Measurements from ENCODE around the gene MTERF4. TPM values are rescaled to one million over a fixed set of nuclear protein-coding genes. Genes with fewer than 3 reads are reported as not detected.

The MTERF4 gene
- polyA plus RNA-seq, 6 donors from 2014 or later = 45.7 to 71.2 (median 58.3) TPM

DNA sequence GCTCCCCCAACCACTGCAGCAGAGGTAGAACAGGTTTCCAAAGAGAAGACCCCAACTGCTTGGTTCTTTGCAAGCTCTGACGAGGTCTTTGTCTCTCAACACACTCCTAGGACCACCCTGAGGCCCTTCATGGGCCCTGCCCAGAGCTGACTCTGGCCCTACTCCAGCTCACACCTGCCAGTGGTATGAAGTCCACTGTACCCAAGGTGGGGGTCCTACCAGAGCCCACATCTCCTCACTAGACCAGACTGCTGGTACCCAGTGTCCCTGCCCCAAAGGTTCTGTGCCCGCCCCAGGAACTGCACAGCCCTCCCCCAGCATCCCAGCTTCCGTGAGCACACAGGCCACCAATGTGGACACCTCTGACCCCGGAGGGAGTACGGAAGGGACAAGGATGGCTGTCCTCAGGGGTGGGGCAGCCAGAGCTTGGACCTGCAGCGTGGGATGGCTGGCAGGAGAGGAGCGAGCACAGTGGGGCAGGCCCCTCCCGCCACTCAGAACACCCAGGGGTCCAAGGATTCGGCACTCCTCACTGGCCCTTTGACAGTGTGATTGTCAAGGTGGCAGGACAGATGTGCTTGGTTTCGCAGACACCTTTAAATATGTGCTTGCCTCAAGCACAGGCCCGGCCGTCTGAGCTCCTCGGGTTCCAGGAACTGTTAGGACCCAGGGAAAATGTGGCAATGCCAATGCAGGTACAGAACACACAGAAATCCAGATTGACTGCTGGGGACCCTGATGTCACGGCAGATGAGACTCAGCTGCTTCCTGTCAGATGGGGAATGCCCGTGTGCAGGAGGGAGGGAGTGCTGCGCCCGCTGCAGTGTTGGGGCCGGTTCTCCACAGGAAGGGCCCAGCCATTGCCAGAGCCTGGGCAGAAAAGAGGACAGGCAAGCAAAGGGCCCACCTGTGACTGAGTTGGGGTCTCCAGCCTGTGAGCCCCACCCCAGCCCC, 51.2 kb downstream of the MTERF4 start:
- Mint-ChIP-seq H3K27me3 (no peaks in the 10 kb centered on the region), H3K27ac (peak overlapping the region in 2 of 6 donors; percentile 27 to 75), H3K9me3 (peaks cover 0 to 2% (median 0%) of the 10 kb centered on the region in 7 donors), H3K4me1 (no peaks in the 10 kb centered on the region), H3K36me3 (no peaks in the 10 kb centered on the region), H3K4me3 (peak overlapping the region in 1 of 8 donors; percentile 47)
- ATAC-seq (ENCODE audit: low read depth in 2 of 2) = peak; percentile 70 to 75
- DNase-seq = no peak

DNA sequence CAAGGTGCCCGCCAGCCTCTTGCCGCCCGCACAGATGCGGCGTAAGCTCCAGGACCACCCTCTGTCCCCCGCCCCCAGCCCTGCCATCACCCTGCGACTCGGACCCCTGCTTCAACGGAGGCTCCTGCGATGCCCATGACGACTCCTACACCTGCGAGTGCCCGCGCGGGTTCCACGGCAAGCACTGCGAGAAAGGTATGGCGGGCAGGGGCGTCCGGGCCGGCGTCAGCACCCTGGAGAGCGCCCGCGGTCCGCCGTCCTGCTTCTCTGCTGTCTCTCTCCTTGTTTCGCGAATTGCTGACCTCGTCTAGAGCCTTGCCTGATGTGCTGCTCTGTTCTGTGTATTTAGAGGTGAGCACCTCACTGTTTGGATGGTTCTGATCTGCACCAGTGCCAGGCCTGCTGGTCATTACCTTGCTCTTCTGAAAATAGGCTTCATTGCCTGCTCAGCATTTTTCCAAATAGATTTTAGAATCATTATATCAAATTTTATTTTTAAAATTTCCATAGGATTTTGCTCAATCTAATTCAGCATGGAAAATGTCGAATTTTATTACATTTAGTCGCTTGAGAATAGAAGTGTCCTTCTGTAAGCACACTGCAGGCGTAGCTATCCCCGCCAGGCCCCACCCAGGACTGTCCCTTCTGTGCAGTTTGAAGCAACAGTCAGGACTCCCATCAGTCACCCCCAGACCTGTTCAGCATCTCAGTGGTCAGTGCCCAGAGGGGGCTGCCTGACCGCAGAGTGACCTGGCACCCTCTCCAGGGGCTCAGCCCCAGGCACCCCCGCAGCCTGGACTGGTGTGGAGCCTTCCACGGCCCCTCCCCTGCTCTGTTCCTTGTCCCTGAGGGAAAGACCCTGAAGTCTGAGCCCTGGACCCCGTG, 52.1 kb downstream of the MTERF4 start:
- DNase-seq = no peak

DNA sequence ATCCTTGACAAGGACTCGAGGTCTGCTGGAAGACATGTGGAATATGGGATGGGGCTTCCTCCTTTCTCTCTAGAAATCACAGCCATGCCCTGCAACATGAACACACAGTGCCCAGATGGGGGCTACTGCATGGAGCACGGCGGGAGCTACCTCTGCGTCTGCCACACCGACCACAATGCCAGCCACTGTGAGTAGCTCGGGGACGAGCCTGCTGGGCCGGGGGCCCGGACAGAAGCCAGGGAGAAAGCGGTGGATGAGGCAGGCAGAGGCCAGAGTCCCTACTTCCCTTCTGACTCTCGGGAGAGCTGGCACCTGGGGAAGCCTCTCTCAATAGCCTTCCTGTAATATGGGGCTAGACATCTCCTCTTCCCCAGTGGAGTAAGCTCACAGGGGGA, 53.1 kb downstream of the MTERF4 start:
- Mint-ChIP-seq H3K9me3 (peaks cover 0 to 11% (median 2%) of the 10 kb centered on the region in 7 donors), H3K4me3 (no peak overlapping the region), H3K27ac (peak overlapping the region in 1 of 6 donors; percentile 24), H3K27me3 (no peaks in the 10 kb centered on the region), H3K36me3 (peaks cover 5 to 6% of the 10 kb centered on the region in 2 donors), H3K4me1 (peaks cover 0 to 1% (median 0%) of the 10 kb centered on the region in 3 donors)
- no peak for ATAC-seq (ENCODE audit: low read depth in 2 of 2)
- DNase-seq = no peak

More for the DNA sequence above, 52.1 kb downstream of the MTERF4 start:
- H3K36me3 Mint-ChIP-seq = peaks cover 3 to 5% of the 10 kb centered on the region in 2 donors
- H3K9me3 Mint-ChIP-seq = peaks cover 0 to 11% (median 2%) of the 10 kb centered on the region in 7 donors
- no peaks in the 10 kb centered on the region for H3K4me1 Mint-ChIP-seq
- no peaks in the 10 kb centered on the region for H3K27me3 Mint-ChIP-seq
- H3K27ac Mint-ChIP-seq = peak overlapping the region in 1 of 6 donors; percentile 52
- ATAC-seq (ENCODE audit: low read depth in 2 of 2) = no peak
- peak overlapping the region in 1 of 8 donors; percentile 70 for H3K4me3 Mint-ChIP-seq

DNA sequence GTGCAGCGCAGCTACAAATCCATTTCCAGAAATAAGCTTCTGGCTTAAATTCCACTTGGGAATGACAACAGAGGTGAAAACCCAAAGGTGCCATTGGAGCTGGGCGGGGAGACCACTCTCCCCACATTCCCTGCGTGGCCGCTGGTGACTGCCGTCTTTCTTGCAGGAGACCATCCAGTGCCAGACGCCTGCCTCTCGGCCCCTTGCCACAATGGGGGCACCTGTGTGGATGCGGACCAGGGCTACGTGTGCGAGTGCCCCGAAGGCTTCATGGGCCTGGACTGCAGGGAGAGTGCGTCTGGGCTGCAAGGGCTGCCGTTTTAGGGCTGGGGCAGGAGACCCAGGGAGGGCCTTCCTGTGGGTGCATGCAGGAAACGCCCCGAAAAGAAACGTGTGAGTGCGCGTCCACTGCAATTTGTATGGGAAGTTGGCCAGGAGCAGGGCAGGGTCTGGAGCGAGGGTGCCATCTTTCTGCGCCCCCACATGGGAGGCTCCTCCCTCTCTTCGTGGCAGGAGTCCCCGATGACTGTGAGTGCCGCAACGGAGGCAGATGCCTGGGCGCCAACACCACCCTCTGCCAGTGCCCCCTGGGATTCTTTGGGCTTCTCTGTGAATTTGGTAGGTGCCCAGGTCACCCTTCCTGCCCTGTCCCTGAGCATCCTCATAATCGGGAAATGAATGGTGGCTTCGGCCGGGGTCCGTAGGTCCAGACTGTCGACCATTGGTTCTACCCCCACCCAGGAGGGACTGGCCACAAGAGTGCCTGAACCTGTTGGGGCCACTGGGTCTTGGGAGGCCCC, 53.7 kb downstream of the MTERF4 start:
- H3K4me1 Mint-ChIP-seq = peaks cover under 1 to 7% (median 4%) of the 10 kb centered on the region in 3 donors
- H3K4me3 Mint-ChIP-seq = no peak overlapping the region
- peaks cover 0 to 11% (median 2%) of the 10 kb centered on the region in 7 donors for H3K9me3 Mint-ChIP-seq
- peak overlapping the region in 2 of 6 donors; percentile 20 to 30 for H3K27ac Mint-ChIP-seq
- peaks cover 5 to 6% of the 10 kb centered on the region in 2 donors for H3K36me3 Mint-ChIP-seq
- DNase-seq (no peak), ATAC-seq (ENCODE audit: low read depth in 2 of 2) (no peak)
- H3K27me3 Mint-ChIP-seq = no peaks in the 10 kb centered on the region

DNA sequence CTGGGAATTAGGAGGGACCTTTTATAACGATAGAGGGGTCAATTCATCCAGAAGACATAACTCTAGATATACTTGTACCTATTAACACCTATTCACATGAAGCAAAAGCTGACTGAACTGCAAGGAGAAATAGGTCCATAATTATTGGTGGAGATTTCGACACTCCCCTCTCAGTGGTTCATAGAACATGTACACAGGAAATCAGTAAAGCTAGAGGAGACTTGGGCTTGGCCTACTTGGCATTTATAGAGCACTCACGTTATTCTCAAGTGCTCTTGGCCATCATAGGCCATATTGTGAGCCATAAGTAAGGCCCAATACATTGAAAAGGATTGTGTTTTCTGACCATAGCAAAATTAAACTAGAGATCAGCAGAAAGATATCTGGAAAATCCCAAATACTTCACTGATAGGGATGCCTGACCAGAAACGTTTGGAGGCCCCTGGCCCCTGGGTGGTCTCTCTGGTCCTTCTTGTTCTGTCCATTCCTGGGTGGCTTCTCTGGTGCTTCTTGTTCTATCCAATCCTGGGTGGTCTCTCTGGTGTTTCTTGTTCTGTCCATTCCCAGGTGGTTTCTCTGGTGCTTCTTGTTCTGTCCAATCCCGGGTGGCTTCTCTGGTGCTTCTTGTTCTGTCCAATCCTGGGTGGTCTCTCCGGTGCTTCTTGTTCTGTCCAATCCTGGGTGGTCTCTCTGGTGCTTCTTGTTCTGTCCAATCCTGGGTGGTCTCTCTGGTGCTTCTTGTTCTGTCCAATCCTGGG, 54.7 kb downstream of the MTERF4 start:
- peak overlapping the region in 1 of 6 donors; percentile 26 for H3K27ac Mint-ChIP-seq
- H3K4me1 Mint-ChIP-seq = peaks cover 8 to 16% (median 13%) of the 10 kb centered on the region in 3 donors
- peaks cover 5 to 6% of the 10 kb centered on the region in 2 donors for H3K36me3 Mint-ChIP-seq
- no peaks in the 10 kb centered on the region for H3K27me3 Mint-ChIP-seq
- DNase-seq = no peak
- no peak for ATAC-seq (ENCODE audit: low read depth in 2 of 2)
- peaks cover 0 to 11% (median 2%) of the 10 kb centered on the region in 7 donors for H3K9me3 Mint-ChIP-seq
- H3K4me3 Mint-ChIP-seq = no peak overlapping the region

Other genes starting within 250 kb of the MTERF4 start
- not detected for gene AGXT, start 233.5 kb downstream of the MTERF4 start, polyA plus RNA-seq (ENCODE audit: low read depth in 6 of 6)
- gene MAB21L4, start 206.1 kb downstream of the MTERF4 start, polyA plus RNA-seq (ENCODE audit: low read depth in 6 of 6) = not detected
- gene CROCC2, start 196.0 kb downstream of the MTERF4 start, polyA plus RNA-seq (ENCODE audit: low read depth in 6 of 6) = not detected
- gene SNED1, start 103.7 kb downstream of the MTERF4 start, polyA plus RNA-seq (ENCODE audit: low read depth in 6 of 6) = 1 to 10 TPM in 5 of 6 donors, under 1 TPM in 1; 0.75 to 3.2 (median 1.3) TPM
- 10 to 100 TPM in 2 of 6 donors, 1 to 10 TPM in 4; 3.9 to 17.4 (median 9.1) TPM for gene PASK, start 47.2 kb upstream of the MTERF4 start, polyA plus RNA-seq (ENCODE audit: low read depth in 6 of 6)
- 100 to 1,000 TPM in 5 of 6 donors, 10 to 100 TPM in 1; 96.4 to 130 (median 112) TPM for gene PPP1R7, start 48.2 kb upstream of the MTERF4 start, polyA plus RNA-seq (ENCODE audit: low read depth in 6 of 6)
- not detected for gene ANO7, start 86.4 kb upstream of the MTERF4 start, polyA plus RNA-seq (ENCODE audit: low read depth in 6 of 6)
- 10 to 100 TPM in 5 of 6 donors, 1 to 10 TPM in 1; 10.0 to 54.7 (median 28.7) TPM for gene HDLBP, start 213.4 kb upstream of the MTERF4 start, polyA plus RNA-seq (ENCODE audit: low read depth in 6 of 6)
- gene SEPTIN2, start 213.6 kb upstream of the MTERF4 start, polyA plus RNA-seq (ENCODE audit: low read depth in 6 of 6) = 100 to 1,000 TPM in 5 of 6 donors, 10 to 100 TPM in 1; 91.6 to 177 (median 125) TPM